ENCODE results near the gene VPS4B. TPM values are rescaled to one million over a fixed set of nuclear protein-coding genes. Genes with fewer than 3 reads are reported as not detected.
A peak's percentile ranks its signal among the peaks of the same experiment; 100 is the strongest.
"Not testable (repeated sequence)": the region's sequence is repeated elsewhere in the genome, so short reads cannot be mapped to it uniquely, and the experiment has no call there.

The VPS4B gene
- total RNA-seq, 3 donors from 2014 or later = 83.8 to 167 (median 116) TPM

- no peak for DNase-seq
- H3K4me1 ChIP-seq (ENCODE audit: low read depth) = no peaks in the 10 kb centered on the region
- ATAC-seq = no peak
- no peaks in the 10 kb centered on the region for H3K9me3 ChIP-seq
- no peaks in the 10 kb centered on the region for H3K36me3 ChIP-seq (ENCODE audit: low read depth)
- intact Hi-C loops (cut with DNase I, micrococcal nuclease) = no loop called here
- no peak overlapping the region for H3K4me3 ChIP-seq
- TF ChIP-seq CTCF (IDR thresholded peaks at IDR 0.05) = no peak
Observed at GRCh38 chr18:63464434-63464833, 42.2 kb upstream of the VPS4B start.

DNA sequence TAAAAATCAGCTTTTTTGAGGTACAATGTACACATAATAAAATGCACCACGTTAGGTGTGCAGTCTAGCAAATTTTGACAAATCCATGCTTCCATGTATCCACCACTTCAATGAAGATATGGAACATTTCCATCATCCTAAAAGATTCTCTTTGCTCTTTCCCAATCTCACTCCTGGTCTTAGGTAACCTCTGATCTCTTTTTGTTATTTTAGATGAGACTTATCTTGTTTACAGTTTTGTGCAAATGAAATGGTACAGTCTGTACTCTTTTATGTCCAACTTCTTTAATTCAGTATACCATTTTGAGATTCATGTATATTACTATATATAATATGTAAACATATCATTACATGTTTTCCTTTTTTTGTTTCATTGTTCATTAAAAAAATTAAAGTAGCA, 38.1 kb upstream of the VPS4B start:
- DNase-seq (no peak), ATAC-seq (no peak)
- no peaks in the 10 kb centered on the region for H3K36me3 ChIP-seq (ENCODE audit: low read depth)
- peaks cover 10% of the 10 kb centered on the region for H3K4me1 ChIP-seq (ENCODE audit: low read depth)
- intact Hi-C loops (cut with DNase I, micrococcal nuclease) = no loop called here
- no peak for TF ChIP-seq CTCF (IDR thresholded peaks at IDR 0.05)
- H3K9me3 ChIP-seq = no peaks in the 10 kb centered on the region
- no peak overlapping the region for H3K4me3 ChIP-seq

DNA sequence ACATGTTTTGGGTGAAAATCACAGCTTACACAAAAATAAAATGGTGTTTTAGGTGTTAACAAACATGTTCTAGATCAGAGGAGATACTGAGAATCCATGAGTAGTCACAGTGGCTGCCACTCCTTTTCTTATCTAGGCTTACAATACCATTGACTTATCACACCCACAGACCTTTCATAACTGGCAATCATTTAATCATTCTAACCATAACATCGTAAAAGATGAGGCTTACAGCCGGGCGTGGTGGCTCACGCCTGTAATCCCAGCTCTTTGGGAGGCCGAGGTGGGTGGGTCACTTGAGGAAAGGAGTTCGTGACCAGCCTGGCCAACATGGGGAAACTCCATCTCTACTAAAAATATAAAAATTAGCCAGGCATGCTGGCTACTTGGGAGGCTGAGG, 35.7 kb upstream of the VPS4B start:
- peak; percentile 97 for ATAC-seq
- intact Hi-C loops (cut with DNase I, micrococcal nuclease) = no loop called here
- Histone ChIP-seq H3K36me3 (ENCODE audit: low read depth) (no peaks in the 10 kb centered on the region), H3K9me3 (no peaks in the 10 kb centered on the region), H3K4me3 (no peak overlapping the region), H3K4me1 (ENCODE audit: low read depth) (peaks cover 25% of the 10 kb centered on the region)
- no peak for TF ChIP-seq CTCF (IDR thresholded peaks at IDR 0.05)
- DNase-seq = peak; percentile 76 to 85 (median 80)

GRCh38 chr18:63454497-63454896, 32.2 kb upstream of the VPS4B start:
- Histone ChIP-seq H3K4me3 (no peak overlapping the region), H3K36me3 (ENCODE audit: low read depth) (no peaks in the 10 kb centered on the region), H3K4me1 (ENCODE audit: low read depth) (peaks cover 35% of the 10 kb centered on the region), H3K9me3 (no peaks in the 10 kb centered on the region)
- intact Hi-C loops (cut with DNase I, micrococcal nuclease) = no loop called here
- DNase-seq (peak; percentile 46 to 59 (median 49)), ATAC-seq (peak; percentile 69)
- no peak for TF ChIP-seq CTCF (IDR thresholded peaks at IDR 0.05)

- intact Hi-C loops (cut with DNase I, micrococcal nuclease); ATAC-seq; H3K36me3 ChIP-seq (ENCODE audit: low read depth); H3K9me3 ChIP-seq; H3K4me3 ChIP-seq; DNase-seq: not testable (repeated sequence)
- peaks cover 28% of the 10 kb centered on the region for H3K4me1 ChIP-seq (ENCODE audit: low read depth)
Observed at GRCh38 chr18:63452751-63453150, 30.5 kb upstream of the VPS4B start.

DNA sequence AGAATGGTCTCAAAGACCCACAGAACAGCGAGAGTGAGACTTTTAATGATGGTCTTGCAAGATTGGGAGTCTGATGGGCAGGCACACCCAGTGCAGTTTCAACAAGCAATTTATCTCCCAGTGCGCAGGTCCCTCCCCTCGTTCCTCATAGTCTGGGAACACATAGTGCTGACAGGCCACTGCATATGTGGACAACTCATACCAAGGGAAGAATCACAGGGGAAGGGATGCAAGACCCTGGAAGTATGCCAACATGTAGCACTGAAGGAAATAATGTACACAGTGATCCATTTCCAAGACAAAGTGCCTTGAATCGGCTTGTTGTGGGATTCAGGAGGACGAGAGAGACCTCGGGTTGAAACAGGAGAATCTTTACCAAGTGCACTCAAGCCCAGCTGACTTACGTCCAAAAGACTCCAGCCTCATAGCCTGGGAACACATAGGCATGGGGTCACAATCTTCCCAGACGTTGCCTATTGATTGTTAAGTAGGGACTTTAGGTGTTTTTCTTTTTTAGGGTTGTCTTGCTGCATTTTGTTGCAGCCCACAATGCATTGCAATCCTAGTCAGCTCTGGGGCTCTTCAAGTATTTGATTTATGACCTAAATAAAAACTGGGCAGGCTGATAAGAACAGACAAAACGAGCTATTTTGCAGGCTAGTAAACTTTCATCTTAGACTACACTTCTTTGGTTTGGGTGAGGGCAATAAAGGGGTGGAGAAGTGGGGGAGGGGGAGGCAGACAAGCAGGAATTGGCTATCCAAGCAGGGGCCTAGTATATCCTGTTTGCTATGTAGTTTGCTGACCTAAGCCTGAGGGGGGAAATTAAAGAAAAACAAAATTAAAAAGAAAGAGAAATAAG, 29.8 kb upstream of the VPS4B start:
- H3K4me1 ChIP-seq (ENCODE audit: low read depth) = peaks cover 25% of the 10 kb centered on the region
- ATAC-seq (peak; percentile 88), DNase-seq (peak in 2 of 3 donors; percentile 51 to 77)
- TF ChIP-seq CTCF (IDR thresholded peaks at IDR 0.05) = no peak
- no peak overlapping the region for H3K4me3 ChIP-seq
- H3K36me3 ChIP-seq (ENCODE audit: low read depth) = no peaks in the 10 kb centered on the region
- no peaks in the 10 kb centered on the region for H3K9me3 ChIP-seq
- intact Hi-C loops (cut with DNase I, micrococcal nuclease) = no loop called here
